PC-3 (cell line): ENCODE measurements around the gene CTDSP2. TPM values are rescaled to one million over a fixed set of nuclear protein-coding genes. Genes with fewer than 3 reads are reported as not detected.

Experiments used
- ATAC-seq: fragments of 200-7000 bp; cut with Tn5 transposase; 2 replicates; pipeline ENCODE4 v1.9.1; 2020; ENCODE audit warnings: mild to moderate bottlenecking, moderate library complexity
- Bru-seq: library from RNA; stranded (reverse); fragments of 400-500 nt; gene quantifications from one replicate; lab custom pipeline; 2021; lab: Mats Ljungman, UMichigan
- BruChase-seq, 2 experiments: library from RNA; stranded (reverse); fragments of 400-500 nt; gene quantifications; one replicate each; lab custom pipeline; 2021; lab: Mats Ljungman, UMichigan
- BruUV-seq: library from RNA; stranded (reverse); fragments of 400-500 nt; replicated peaks from 2 replicates; lab custom pipeline; 2021; lab: Mats Ljungman, UMichigan
- CTCF ChIA-PET: fragments of 300-600 bp; sonication (Branson Sonifier 250); formaldehyde crosslinking; loops from one replicate; lab custom pipeline; 2022; ENCODE audit warnings: antibody characterized with exemption; lab: Charles Lee
- POLR2A ChIA-PET: fragments of 300-600 bp; sonication (Branson Sonifier 250); formaldehyde crosslinking; loops from one replicate; lab custom pipeline; 2022; ENCODE audit warnings: antibody characterized with exemption; ENCODE audit not compliant: unreplicated experiment; lab: Charles Lee
- DNase-seq: peaks from one replicate; pipeline ENCODE4 v3.0.0-alpha.2; 2015
- H2AFZ ChIP-seq: fragments of 300-600 bp; sonication (generic); 2 replicates; pipeline ENCODE4 v1.6.0; 2016; ENCODE audit warnings: antibody characterized with exemption, low read length
- H3F3A ChIP-seq: fragments of 300-600 bp; sonication (generic); one replicate; pipeline ENCODE4 v1.6.0; 2017; ENCODE audit warnings: antibody characterized with exemption, low read length, control low read depth, mild to moderate bottlenecking; ENCODE audit not compliant: unreplicated experiment
- H3K27ac ChIP-seq: fragments of 300-600 bp; sonication (generic); 2 replicates; pipeline ENCODE4 v1.5.1; 2016; ENCODE audit warnings: mild to moderate bottlenecking, low read length
- H3K27me3 ChIP-seq: fragments of 300-600 bp; sonication (generic); 2 replicates; pipeline ENCODE4 v1.6.1; 2016; ENCODE audit warnings: low read length, mixed read lengths
- H3K36me3 ChIP-seq: fragments of 300-600 bp; sonication (generic); 2 replicates; pipeline ENCODE4 v1.6.1; 2016; ENCODE audit warnings: low read depth, mixed run types, low read length, mixed read lengths
- H3K4me1 ChIP-seq: fragments of 300-600 bp; sonication (generic); 2 replicates; pipeline ENCODE4 v1.5.1; 2016; ENCODE audit warnings: low read length; ENCODE audit not compliant: insufficient read depth
- H3K4me2 ChIP-seq: fragments of 300-600 bp; sonication (generic); 2 replicates; pipeline ENCODE4 v1.6.0; 2016; ENCODE audit warnings: low read length
- H3K4me3 ChIP-seq: fragments of 300-600 bp; sonication (generic); 2 replicates; pipeline ENCODE4 v1.5.1; 2016; ENCODE audit warnings: mild to moderate bottlenecking, low read length, mixed read lengths
- H3K79me2 ChIP-seq: fragments of 300-600 bp; sonication (generic); 2 replicates; pipeline ENCODE4 v1.6.1; 2017; ENCODE audit warnings: low read length, mixed read lengths
- H3K9ac ChIP-seq: fragments of 300-600 bp; sonication (generic); 2 replicates; pipeline ENCODE4 v1.6.0; 2016; ENCODE audit warnings: mild to moderate bottlenecking, low read length
- H3K9me2 ChIP-seq: fragments of 300-600 bp; sonication (generic); replicated peaks from 2 replicates; pipeline ENCODE4 v1.6.1; 2016; ENCODE audit warnings: mixed run types, low read length, mixed read lengths
- H3K9me3 ChIP-seq: fragments of 300-600 bp; sonication (generic); 2 replicates; pipeline ENCODE4 v1.6.1; 2016; ENCODE audit warnings: low read length, mixed read lengths
- H4K20me1 ChIP-seq: fragments of 300-600 bp; sonication (generic); 2 replicates; pipeline ENCODE4 v1.6.1; 2016; ENCODE audit warnings: low read length, mixed read lengths
- CTCF ChIP-seq: fragments of 300-600 bp; sonication (generic); conservative IDR thresholded peaks from 2 replicates; pipeline ENCODE4 v1.5.1; 2017; ENCODE audit warnings: antibody characterized with exemption, low read depth, mild to moderate bottlenecking, low read length
- EZH2 ChIP-seq: fragments of 300-600 bp; sonication (generic); IDR thresholded peaks from one replicate; pipeline ENCODE4 v1.6.1; 2017; ENCODE audit warnings: antibody characterized with exemption, mild to moderate bottlenecking, low read length; ENCODE audit not compliant: unreplicated experiment
- EZH2phosphoT487 ChIP-seq: fragments of 300-600 bp; sonication (generic); IDR thresholded peaks from 2 replicates; pipeline ENCODE4 v1.6.1; 2018; ENCODE audit warnings: mild to moderate bottlenecking, antibody characterized with exemption, low read length, borderline replicate concordance
- intact Hi-C: fragments of 100-400 bp; cut with micrococcal nuclease; formaldehyde crosslinking; loops from 2 replicates; pipeline ENCODE4 v1.9.0; 2023
- long read RNA-seq: library from polyadenylated mRNA; unstranded; transcript quantifications from one replicate; pipeline ENCODE4 v2.0.0, GENCODE V29; 2021; ENCODE audit not compliant: unreplicated experiment
- total RNA-seq: library from RNA; depleted of rRNA; stranded (reverse); fragments of >200 nt; gene quantifications from 2 replicates; pipeline ENCODE4 v1.2.3, GENCODE V29; 2014; rRNA removed

Gene CTDSP2, protein sequence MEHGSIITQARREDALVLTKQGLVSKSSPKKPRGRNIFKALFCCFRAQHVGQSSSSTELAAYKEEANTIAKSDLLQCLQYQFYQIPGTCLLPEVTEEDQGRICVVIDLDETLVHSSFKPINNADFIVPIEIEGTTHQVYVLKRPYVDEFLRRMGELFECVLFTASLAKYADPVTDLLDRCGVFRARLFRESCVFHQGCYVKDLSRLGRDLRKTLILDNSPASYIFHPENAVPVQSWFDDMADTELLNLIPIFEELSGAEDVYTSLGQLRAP
- total RNA-seq (37.4 and 39.4 TPM in 2 replicates), Bru-seq, nascent RNA (percentile 83 among the genes with signal in this experiment), BruChase-seq, experiment 1, labeled RNA remaining after a 6-hour chase (percentile 92 among the genes with signal in this experiment), BruChase-seq, experiment 2, labeled RNA remaining after a 2-hour chase (percentile 92 among the genes with signal in this experiment)
- long read RNA-seq, full-length matches to known transcripts = 17 of 167 reads
- long read RNA-seq, partial matches to known transcripts = 2 of 167 reads
- long read RNA-seq, other reads (novel, unspliced or antisense) = 148 of 167 reads

DNA sequence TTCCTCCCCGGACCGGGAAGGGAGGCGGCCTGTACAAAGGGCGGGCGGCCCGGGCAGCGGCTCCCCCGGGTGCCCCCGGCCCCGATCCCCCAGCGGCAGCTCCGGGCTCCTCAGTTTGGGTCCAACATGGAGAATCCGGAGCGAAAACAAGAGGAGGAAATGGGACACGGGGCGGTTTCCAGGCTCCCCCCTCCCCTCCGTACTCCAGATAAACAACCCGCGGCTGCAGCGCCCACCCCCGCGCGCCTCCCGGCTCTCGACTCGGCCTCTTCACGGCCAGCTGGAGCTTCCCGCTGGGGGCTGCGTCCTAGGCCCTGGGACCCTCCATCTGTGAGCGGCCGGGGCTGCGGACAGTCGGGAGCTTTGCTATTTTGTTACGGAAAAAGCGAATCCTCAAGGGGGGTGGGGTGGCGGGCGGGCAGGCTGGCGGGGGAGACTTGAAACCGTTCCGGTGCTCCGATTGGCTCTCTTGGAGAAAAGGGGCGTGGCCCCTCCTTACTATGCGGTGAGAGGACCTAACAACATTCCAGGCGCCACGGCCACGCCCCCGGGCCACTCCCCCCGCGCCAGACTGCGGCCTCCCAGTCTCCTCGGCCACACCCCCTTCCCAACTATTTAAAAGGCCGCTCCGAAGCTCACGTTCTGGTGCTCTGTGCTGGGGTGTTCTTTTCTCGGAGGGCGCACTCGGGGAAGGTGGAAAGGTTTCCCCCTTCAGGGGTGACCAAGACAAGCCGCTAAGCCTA is at the start of gene CTDSP2:
Gene CTDSP2 (minus strand): TSS at position 153 of the 743 bp plus-strand sequence. CDS start 294 bp downstream, outside the sequence.
- Histone ChIP-seq H3K36me3 (no peaks in the 10 kb centered on the region), H4K20me1 (peaks cover 19% of the 10 kb centered on the region), H3K79me2 (peaks cover 46% of the 10 kb centered on the region), H3K9me2 (no peaks in the 10 kb centered on the region), H3K4me1 (peaks cover 6% of the 10 kb centered on the region; the same call in 1 of the 2 replicates), H2AFZ (peak within 1 kb of the TSS; percentile 93), H3K9ac (peak within 1 kb of the TSS; percentile 76), H3K4me3 (peak within 1 kb of the TSS; percentile 99), H3K4me2 (peak within 1 kb of the TSS; percentile 98), H3F3A (no peaks in the 10 kb centered on the region), H3K27me3 (no peaks in the 10 kb centered on the region), H3K27ac (peak within 1 kb of the TSS; percentile 56), H3K9me3 (no peaks in the 10 kb centered on the region)
- BruUV-seq = no TSS peak
- ChIA-PET CTCF (no interaction called here), POLR2A (interaction anchor here (0.7 kb wide), 1 partner anchor 18 kb away, joined by 3 read pairs; no protein-coding TSS in a partner anchor)
- peak; percentile 71 for ATAC-seq
- TF ChIP-seq EZH2phosphoT487 = no peak
- TF ChIP-seq EZH2 = no peak
- no peak for TF ChIP-seq CTCF
- peak; percentile 97 for DNase-seq
- intact Hi-C loops = loop anchor here (2.0 kb wide), 1 partner anchor 18 kb away; no protein-coding TSS in a partner anchor

DNA sequence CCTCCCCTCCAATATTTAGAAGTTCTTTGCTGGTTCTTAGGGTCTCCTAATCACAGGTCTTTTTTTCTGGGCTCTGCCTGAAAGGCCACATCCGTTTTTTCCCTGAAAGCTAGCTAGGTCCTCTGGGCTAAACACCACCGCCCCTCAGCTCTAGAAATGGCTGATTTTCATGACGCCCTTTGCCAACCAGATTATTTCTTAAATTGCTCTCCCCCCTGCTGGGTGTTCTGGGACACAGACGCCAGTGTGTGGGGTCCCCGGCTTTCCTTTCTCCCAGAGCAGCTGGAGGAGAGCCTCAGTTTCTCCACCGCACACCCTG is 49.5 kb upstream of the CTDSP2 start:
- Histone ChIP-seq H3K9me3 (no peaks in the 10 kb centered on the region), H3K36me3 (no peaks in the 10 kb centered on the region), H3K9ac (no peak overlapping the region), H3F3A (peaks cover 9% of the 10 kb centered on the region), H2AFZ (peak overlapping the region; percentile 87), H3K27me3 (no peaks in the 10 kb centered on the region), H3K79me2 (no peaks in the 10 kb centered on the region), H3K4me3 (peak overlapping the region; percentile 62), H4K20me1 (no peaks in the 10 kb centered on the region), H3K4me2 (peak overlapping the region; percentile 81), H3K4me1 (peaks cover 30% of the 10 kb centered on the region), H3K9me2 (no peaks in the 10 kb centered on the region), H3K27ac (no peak overlapping the region)
- ChIA-PET POLR2A (interaction anchor here (0.6 kb wide), 1 partner anchor 43 kb away, joined by 3 read pairs; no protein-coding TSS in a partner anchor), CTCF (no interaction called here)
- no TSS peak for BruUV-seq
- intact Hi-C loops = no loop called here
- DNase-seq = no peak
- TF ChIP-seq EZH2phosphoT487 (no peak), CTCF (no peak), EZH2 (no peak)
- ATAC-seq = no peak
